Smooth muscle cell of the brain vasculature (primary cell): Measurements from ENCODE around the gene ADARB1.

ENCODE experiments used
- DNase-seq: peaks from one replicate; pipeline ENCODE4 v3.0.0-alpha.2; 2012; ENCODE audit warnings: low read depth, low spot score

ADARB1 gene

GRCh38 chr21:45251635-45252447 lies 177.5 kb downstream of the ADARB1 start:
- DNase-seq, result no peak

GRCh38 chr21:45252448-45252925 lies 178.1 kb downstream of the ADARB1 start:
- DNase-seq, result no peak

- DNase-seq, result no peak
Measured at GRCh38 chr21:45253180-45253579, 178.8 kb downstream of the ADARB1 start.

GRCh38 chr21:45253633-45254459 lies 179.5 kb downstream of the ADARB1 start:
- DNase-seq, result no peak

- DNase-seq, result no peak
Measured at GRCh38 chr21:45254460-45254930, 180.1 kb downstream of the ADARB1 start.

- DNase-seq, result no peak
Measured at GRCh38 chr21:45255381-45256020, 181.1 kb downstream of the ADARB1 start.

- no peak for DNase-seq
Measured at GRCh38 chr21:45256021-45256911, 181.9 kb downstream of the ADARB1 start.

- DNase-seq, result no peak
Measured at GRCh38 chr21:45256912-45257672, 182.7 kb downstream of the ADARB1 start.

- DNase-seq, result no peak
Measured at GRCh38 chr21:45257673-45258341, 183.4 kb downstream of the ADARB1 start.

- no peak for DNase-seq
Measured at GRCh38 chr21:45258466-45258865, 184.1 kb downstream of the ADARB1 start.

- no peak for DNase-seq
Measured at GRCh38 chr21:45259206-45259840, 184.9 kb downstream of the ADARB1 start.

GRCh38 chr21:45260191-45260825 lies 185.9 kb downstream of the ADARB1 start:
- DNase-seq, result no peak

- no peak for DNase-seq
Measured at GRCh38 chr21:45261093-45261492, 186.7 kb downstream of the ADARB1 start.

- DNase-seq, result no peak
Measured at GRCh38 chr21:45262041-45262581, 187.7 kb downstream of the ADARB1 start.

GRCh38 chr21:45262616-45263015 lies 188.2 kb downstream of the ADARB1 start:
- no peak for DNase-seq

- DNase-seq, result no peak
Measured at GRCh38 chr21:45263534-45263933, 189.2 kb downstream of the ADARB1 start.

- DNase-seq, result no peak
Measured at GRCh38 chr21:45264146-45264911, 189.9 kb downstream of the ADARB1 start.
